GM10266 (cell line): Measurements from ENCODE around the gene VPS13D.

Experiments
- DNase-seq: peaks from one replicate; pipeline ENCODE4 v3.0.0; 2012; ENCODE audit errors: extremely low spot score
- TF ChIP-seq, protein P1 (sequence below): IDR thresholded peaks from 2 replicates; pipeline ENCODE4 v1.5.1; 2012; ENCODE audit warnings: mild to moderate bottlenecking, low read depth; ENCODE audit not compliant: control insufficient read depth, insufficient read depth; ENCODE audit errors: missing control alignments

VPS13D gene

DNA sequence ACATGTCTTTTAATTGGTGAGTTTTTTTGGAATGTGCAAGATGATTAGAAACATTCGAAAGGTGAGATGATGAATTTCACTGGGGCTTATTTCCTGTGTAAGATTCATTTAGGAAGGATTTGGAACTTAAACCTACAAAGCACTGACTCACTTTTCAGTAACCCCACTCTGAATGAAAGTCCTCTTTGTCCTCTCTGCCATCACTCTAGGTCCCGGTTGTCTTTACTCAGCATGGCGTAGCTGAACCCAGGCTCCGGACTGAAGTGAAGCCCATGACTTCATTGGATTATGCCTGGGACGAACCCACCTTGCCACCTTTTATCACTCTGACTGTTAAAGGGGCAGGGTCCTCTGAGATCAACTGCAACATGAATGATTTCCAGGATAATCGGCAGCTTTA, 139.4 kb downstream of the VPS13D start:
- no peak for DNase-seq

DNA sequence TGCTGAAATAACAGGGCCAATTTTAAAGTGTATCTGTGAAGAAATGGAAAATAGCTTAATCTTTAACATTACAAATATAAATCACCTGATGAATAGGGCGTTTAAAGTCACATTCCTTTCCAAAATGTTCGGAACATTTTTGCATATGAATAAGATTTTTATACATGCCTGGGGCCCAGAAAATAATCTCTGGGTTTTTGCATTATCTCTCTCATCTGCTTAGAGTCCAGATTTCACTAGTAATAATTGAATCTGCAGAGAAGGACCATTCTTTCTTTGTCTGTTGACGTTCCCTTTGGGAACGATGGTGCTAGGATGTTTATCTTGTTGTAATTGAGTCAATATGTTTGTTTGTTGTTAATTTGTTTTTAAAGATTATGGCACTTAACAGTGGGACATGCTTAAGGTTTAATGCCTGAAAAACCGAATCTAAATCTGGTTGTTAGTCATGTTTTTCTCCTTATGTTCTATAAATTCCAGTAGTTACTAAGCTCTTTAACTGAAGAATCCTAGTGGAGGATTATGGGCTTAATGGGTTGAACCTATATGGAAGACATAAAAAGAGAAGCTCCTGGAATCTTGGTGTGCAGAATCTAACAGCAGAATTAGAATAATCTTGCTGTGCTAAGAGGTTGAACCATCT, 140.6 kb downstream of the VPS13D start:
- DNase-seq = no peak
- TF ChIP-seq, protein P1, sequence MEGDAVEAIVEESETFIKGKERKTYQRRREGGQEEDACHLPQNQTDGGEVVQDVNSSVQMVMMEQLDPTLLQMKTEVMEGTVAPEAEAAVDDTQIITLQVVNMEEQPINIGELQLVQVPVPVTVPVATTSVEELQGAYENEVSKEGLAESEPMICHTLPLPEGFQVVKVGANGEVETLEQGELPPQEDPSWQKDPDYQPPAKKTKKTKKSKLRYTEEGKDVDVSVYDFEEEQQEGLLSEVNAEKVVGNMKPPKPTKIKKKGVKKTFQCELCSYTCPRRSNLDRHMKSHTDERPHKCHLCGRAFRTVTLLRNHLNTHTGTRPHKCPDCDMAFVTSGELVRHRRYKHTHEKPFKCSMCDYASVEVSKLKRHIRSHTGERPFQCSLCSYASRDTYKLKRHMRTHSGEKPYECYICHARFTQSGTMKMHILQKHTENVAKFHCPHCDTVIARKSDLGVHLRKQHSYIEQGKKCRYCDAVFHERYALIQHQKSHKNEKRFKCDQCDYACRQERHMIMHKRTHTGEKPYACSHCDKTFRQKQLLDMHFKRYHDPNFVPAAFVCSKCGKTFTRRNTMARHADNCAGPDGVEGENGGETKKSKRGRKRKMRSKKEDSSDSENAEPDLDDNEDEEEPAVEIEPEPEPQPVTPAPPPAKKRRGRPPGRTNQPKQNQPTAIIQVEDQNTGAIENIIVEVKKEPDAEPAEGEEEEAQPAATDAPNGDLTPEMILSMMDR = no peak

More for the DNA sequence above, 139.4 kb downstream of the VPS13D start:
- TF ChIP-seq, protein P1 = no peak

DNA sequence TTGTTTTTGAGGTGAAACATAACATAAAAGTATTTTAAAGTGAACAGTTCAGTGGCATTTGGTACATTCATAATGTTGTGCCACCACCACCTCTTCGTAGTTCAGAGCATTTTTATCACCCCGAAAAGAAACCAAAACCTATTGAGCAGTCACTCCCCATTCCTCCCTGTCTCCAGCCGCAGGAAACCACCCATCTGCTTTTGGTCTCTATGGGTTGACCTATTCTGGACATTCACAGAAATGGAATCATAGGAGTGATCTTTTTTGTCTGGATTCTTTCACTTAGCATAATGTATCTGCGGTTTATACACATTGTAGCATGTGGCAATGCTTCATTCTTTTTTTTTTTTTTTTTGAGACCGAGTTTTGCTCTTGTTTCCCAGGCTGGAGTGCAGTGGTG, 141.2 kb downstream of the VPS13D start:
- DNase-seq = no peak
- TF ChIP-seq, protein P1 = no peak

DNA sequence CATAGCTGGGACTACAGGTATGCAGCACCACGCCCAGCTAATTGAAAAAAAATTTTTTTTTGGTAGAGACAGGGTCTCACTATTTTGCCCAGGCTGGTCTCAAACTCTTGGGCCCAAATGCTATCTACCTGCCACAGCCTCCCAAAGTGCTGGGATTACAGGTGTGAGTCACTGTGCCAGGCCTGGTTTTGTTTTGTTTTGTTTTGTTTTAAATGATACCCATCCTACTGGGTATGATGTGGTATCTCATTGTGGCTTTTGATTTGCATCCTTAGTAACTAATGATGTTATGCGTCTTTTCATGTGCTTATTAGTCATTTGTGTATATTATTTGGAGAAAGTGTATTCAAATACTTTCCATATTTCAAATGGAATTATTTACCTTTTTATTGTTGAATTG, 142.3 kb downstream of the VPS13D start:
- TF ChIP-seq, protein P1 = no peak
- DNase-seq = no peak

DNA sequence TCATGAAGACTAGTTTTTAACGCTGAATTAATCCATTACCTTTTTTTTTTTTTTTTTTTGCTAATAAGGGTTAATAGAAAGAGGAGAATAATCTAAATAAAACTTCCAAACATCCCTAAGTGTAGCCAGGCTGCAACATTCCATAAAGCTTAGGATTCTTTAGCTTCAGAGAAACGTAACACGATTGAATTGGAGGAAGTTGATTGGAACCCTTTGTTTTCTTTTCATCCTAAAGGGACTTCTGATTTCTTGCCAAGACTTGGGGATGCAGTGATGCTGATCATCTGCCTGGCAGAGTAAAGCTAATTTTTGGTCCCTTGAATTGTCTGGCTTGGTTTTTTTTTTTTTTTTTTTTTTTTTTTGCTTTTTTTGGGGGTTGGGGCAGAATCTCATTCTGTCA, 142.9 kb downstream of the VPS13D start:
- no peak for DNase-seq
- TF ChIP-seq, protein P1 = no peak

DNA sequence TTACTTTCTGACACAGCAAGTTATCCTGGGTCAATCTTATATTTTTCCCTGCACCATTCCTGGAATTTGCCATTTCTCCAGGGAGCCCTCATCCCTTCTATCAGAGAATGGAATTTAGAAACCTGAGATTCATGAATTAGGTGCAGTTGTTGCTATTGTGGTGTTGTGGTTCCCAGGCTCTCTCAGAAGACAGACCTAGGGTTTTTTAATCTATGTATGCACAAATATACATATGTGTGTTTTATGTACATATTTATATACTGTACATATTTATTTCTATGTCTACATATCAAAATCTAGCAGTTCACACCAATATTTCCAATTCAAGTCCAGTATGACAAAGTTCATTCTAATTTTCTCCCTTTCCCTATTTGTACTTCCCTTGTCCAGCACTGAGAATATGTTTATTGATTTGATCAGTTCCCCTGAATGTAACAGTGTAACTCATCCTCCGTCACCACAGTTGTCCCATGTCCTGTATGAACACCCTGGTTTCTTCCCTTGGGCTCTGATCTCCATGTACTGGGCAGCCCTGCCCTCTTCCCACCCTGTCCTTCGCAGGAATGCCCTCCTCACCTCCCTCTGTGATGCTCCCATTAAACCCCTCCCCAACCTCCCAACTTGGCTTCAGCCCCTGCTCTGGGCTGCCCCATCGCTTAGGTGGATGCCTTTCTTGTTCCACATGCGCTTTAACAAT, 145.5 kb downstream of the VPS13D start:
- TF ChIP-seq, protein P1 = no peak
- DNase-seq = no peak
